DMS53 treated with DMSO at 0.1 percent for 48 hours (cell line): Measurements from ENCODE around the gene RXRA.

ENCODE experiments used
- DNase-seq: peaks from one replicate; lab custom pipeline; 2025; ENCODE audit not compliant: unreplicated experiment; lab: John Stamatoyannopoulos, UW

RXRA gene

GRCh38 chr9:134396258-134396742 is 70.0 kb downstream of the RXRA start:
- no peak for DNase-seq

GRCh38 chr9:134396825-134397224 is 70.6 kb downstream of the RXRA start:
- DNase-seq = no peak

GRCh38 chr9:134398756-134399155 is 72.5 kb downstream of the RXRA start:
- no peak for DNase-seq

- DNase-seq = no peak
These were observed 73.3 kb downstream of the RXRA start for GRCh38 chr9:134399435-134400056.

- no peak for DNase-seq
These were observed 74.0 kb downstream of the RXRA start for GRCh38 chr9:134400283-134400682.

GRCh38 chr9:134401391-134401790 is 75.1 kb downstream of the RXRA start:
- DNase-seq = no peak

GRCh38 chr9:134402182-134402581 is 75.9 kb downstream of the RXRA start:
- DNase-seq = no peak

GRCh38 chr9:134403292-134403681 is 77.0 kb downstream of the RXRA start:
- DNase-seq = no peak

GRCh38 chr9:134403682-134404301 is 77.5 kb downstream of the RXRA start:
- DNase-seq = no peak

GRCh38 chr9:134404376-134405358 is 78.4 kb downstream of the RXRA start:
- no peak for DNase-seq

GRCh38 chr9:134405527-134405926 is 79.3 kb downstream of the RXRA start:
- no peak for DNase-seq

GRCh38 chr9:134406366-134407120 is 80.3 kb downstream of the RXRA start:
- no peak for DNase-seq

GRCh38 chr9:134407121-134407779 is 81.0 kb downstream of the RXRA start:
- peak; percentile 75 for DNase-seq

GRCh38 chr9:134408389-134408788 is 82.1 kb downstream of the RXRA start:
- DNase-seq = no peak

- no peak for DNase-seq
These were observed 82.9 kb downstream of the RXRA start for GRCh38 chr9:134408939-134409737.

- DNase-seq = no peak
These were observed 84.0 kb downstream of the RXRA start for GRCh38 chr9:134410071-134410834.

- no peak for DNase-seq
These were observed 84.6 kb downstream of the RXRA start for GRCh38 chr9:134410835-134411217.

- no peak for DNase-seq
These were observed 85.4 kb downstream of the RXRA start for GRCh38 chr9:134411440-134412297.
